Measurements from ENCODE around the gene CFAP410.

The CFAP410 gene

DNA sequence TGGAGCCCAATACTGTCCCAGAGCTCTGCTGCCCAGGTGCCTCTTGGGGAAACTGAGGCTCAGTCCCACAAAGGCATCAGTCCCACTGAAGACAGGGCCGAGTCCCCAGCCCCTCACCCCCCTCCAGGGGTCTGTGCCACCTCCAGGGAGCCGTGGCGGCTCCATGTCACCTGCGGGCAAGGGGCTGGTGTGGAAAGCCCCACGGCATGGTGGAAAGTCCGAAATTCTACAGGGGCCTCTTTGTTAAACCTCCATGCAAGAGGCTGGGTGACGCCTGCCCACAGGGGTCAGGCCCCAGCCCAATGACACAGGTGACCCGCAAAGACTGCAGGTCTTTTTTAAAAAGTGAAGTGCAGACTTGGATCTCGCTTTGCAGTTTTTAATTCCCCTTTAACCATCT lies 56.8 kb downstream of the CFAP410 start:
- no peak for DNase-seq

- no peak for DNase-seq
Observed at GRCh38 chr21:44281801-44282200, 57.4 kb downstream of the CFAP410 start.

- no peak for DNase-seq
Observed at GRCh38 chr21:44279354-44280260, 59.6 kb downstream of the CFAP410 start.
